Measurements from ENCODE around the gene FSTL4.

DNA sequence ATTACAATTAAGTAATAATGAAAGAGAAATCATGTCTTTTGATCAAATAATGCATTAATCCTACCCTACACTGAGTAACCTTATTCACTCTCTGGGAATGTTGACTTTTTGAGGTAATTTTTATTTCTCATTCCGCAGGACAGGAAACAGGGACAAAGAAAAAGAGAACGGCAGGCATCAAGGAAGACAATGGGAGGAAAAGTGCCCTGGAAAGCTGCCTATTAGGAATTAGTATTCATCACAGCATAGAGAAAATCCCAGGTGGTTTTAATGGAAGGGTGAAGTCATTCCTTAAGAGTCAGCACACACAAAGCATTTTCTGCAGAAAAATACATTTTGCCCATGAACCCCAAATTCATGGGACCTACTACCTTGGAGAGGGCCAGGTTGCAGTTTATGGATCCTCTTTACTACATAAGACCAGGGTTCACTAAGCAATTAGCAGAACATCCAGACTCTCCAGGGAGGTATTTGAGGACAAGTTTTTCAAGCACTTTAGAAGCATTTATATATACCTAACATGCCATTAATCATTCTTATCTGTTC lies 9.4 kb downstream of the FSTL4 start:
- TF ChIP-seq, protein P1, sequence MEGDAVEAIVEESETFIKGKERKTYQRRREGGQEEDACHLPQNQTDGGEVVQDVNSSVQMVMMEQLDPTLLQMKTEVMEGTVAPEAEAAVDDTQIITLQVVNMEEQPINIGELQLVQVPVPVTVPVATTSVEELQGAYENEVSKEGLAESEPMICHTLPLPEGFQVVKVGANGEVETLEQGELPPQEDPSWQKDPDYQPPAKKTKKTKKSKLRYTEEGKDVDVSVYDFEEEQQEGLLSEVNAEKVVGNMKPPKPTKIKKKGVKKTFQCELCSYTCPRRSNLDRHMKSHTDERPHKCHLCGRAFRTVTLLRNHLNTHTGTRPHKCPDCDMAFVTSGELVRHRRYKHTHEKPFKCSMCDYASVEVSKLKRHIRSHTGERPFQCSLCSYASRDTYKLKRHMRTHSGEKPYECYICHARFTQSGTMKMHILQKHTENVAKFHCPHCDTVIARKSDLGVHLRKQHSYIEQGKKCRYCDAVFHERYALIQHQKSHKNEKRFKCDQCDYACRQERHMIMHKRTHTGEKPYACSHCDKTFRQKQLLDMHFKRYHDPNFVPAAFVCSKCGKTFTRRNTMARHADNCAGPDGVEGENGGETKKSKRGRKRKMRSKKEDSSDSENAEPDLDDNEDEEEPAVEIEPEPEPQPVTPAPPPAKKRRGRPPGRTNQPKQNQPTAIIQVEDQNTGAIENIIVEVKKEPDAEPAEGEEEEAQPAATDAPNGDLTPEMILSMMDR (IDR thresholded peaks at IDR 0.05), result no peak
- no peak for TF ChIP-seq POLR2A (IDR thresholded peaks at IDR 0.05)

Data from lower leg skin (tissue), 3 donors.